ENCODE results near the gene NTN4. TPM values are rescaled to one million over a fixed set of nuclear protein-coding genes. Genes with fewer than 3 reads are reported as not detected.

The NTN4 gene
- 2.6 TPM for polyA plus RNA-seq (2013, experiment 1 of 4)
- polyA plus RNA-seq (2013, experiment 2 of 4), result 2.5 TPM
- polyA plus RNA-seq (2013, experiment 3 of 4), result 3.6 TPM
- 4.9 TPM for polyA plus RNA-seq (2013, experiment 4 of 4)

GRCh38 chr12:95790033-95790916 is at the start of gene NTN4:
Gene NTN4, minus strand, starts transcription at chr12:95790764. Its CDS starts 455 bp downstream, at chr12:95790309.
- Histone ChIP-seq H3K9me3 (ENCODE audit: control insufficient read depth, low read length) (no peaks in the 10 kb centered on the region), H3K27me3 (ENCODE audit: control insufficient read depth, insufficient read depth, low read length, poor library complexity, severe bottlenecking) (peaks cover 88% of the 10 kb centered on the region), H3K36me3 (ENCODE audit: control insufficient read depth, insufficient read depth, low read length) (no peaks in the 10 kb centered on the region), H3K4me1 (ENCODE audit: control insufficient read depth, insufficient read depth, low read length) (no peaks in the 10 kb centered on the region), H3K27ac (ENCODE audit: insufficient read depth, low read depth, low read length, poor library complexity, severe bottlenecking) (no peak within 1 kb of the TSS), H3K4me3 (ENCODE audit: insufficient read depth, low read depth, low read length) (peak within 1 kb of the TSS; percentile 59)
- 0% methylated on average over 94 to 96 of the region's 96 CpGs for WGBS, 2 experiments

- Histone ChIP-seq H3K27me3 (ENCODE audit: control insufficient read depth, insufficient read depth, low read length, poor library complexity, severe bottlenecking) (no peaks in the 10 kb centered on the region), H3K4me3 (ENCODE audit: insufficient read depth, low read depth, low read length) (no peak overlapping the region), H3K36me3 (ENCODE audit: control insufficient read depth, insufficient read depth, low read length) (no peaks in the 10 kb centered on the region), H3K9me3 (ENCODE audit: control insufficient read depth, low read length) (no peaks in the 10 kb centered on the region), H3K4me1 (ENCODE audit: control insufficient read depth, insufficient read depth, low read length) (no peaks in the 10 kb centered on the region), H3K27ac (ENCODE audit: insufficient read depth, low read depth, low read length, poor library complexity, severe bottlenecking) (no peak overlapping the region)
- 74 to 77% methylated on average over 10 to 11 of the region's 11 CpGs for WGBS, 2 experiments
Measured at GRCh38 chr12:95838125-95838524, 47.6 kb upstream of the NTN4 start.

- Histone ChIP-seq H3K27ac (ENCODE audit: insufficient read depth, low read depth, low read length, poor library complexity, severe bottlenecking) (no peak overlapping the region), H3K9me3 (ENCODE audit: control insufficient read depth, low read length) (no peaks in the 10 kb centered on the region), H3K36me3 (ENCODE audit: control insufficient read depth, insufficient read depth, low read length) (no peaks in the 10 kb centered on the region), H3K4me1 (ENCODE audit: control insufficient read depth, insufficient read depth, low read length) (no peaks in the 10 kb centered on the region), H3K27me3 (ENCODE audit: control insufficient read depth, insufficient read depth, low read length, poor library complexity, severe bottlenecking) (no peaks in the 10 kb centered on the region), H3K4me3 (ENCODE audit: insufficient read depth, low read depth, low read length) (no peak overlapping the region)
- 80 to 81% methylated on average over 10 of the region's 10 CpGs for WGBS, 2 experiments
Measured at GRCh38 chr12:95837240-95838038, 46.9 kb upstream of the NTN4 start.

- H3K9me3 ChIP-seq (ENCODE audit: control insufficient read depth, low read length), result no peaks in the 10 kb centered on the region
- no peaks in the 10 kb centered on the region for H3K36me3 ChIP-seq (ENCODE audit: control insufficient read depth, insufficient read depth, low read length)
- no peaks in the 10 kb centered on the region for H3K27me3 ChIP-seq (ENCODE audit: control insufficient read depth, insufficient read depth, low read length, poor library complexity, severe bottlenecking)
- no peak overlapping the region for H3K27ac ChIP-seq (ENCODE audit: insufficient read depth, low read depth, low read length, poor library complexity, severe bottlenecking)
- WGBS, 2 experiments, result 0% methylated on average over 1 of the region's 1 CpG
- no peak overlapping the region for H3K4me3 ChIP-seq (ENCODE audit: insufficient read depth, low read depth, low read length)
- H3K4me1 ChIP-seq (ENCODE audit: control insufficient read depth, insufficient read depth, low read length), result no peaks in the 10 kb centered on the region
Measured at GRCh38 chr12:95836630-95837239, 46.2 kb upstream of the NTN4 start.

- Histone ChIP-seq H3K36me3 (ENCODE audit: control insufficient read depth, insufficient read depth, low read length) (no peaks in the 10 kb centered on the region), H3K27ac (ENCODE audit: insufficient read depth, low read depth, low read length, poor library complexity, severe bottlenecking) (no peak overlapping the region), H3K4me1 (ENCODE audit: control insufficient read depth, insufficient read depth, low read length) (no peaks in the 10 kb centered on the region), H3K9me3 (ENCODE audit: control insufficient read depth, low read length) (no peaks in the 10 kb centered on the region), H3K4me3 (ENCODE audit: insufficient read depth, low read depth, low read length) (no peak overlapping the region), H3K27me3 (ENCODE audit: control insufficient read depth, insufficient read depth, low read length, poor library complexity, severe bottlenecking) (no peaks in the 10 kb centered on the region)
- WGBS, 2 experiments, result 85 to 92% methylated on average over 3 of the region's 3 CpGs
Measured at GRCh38 chr12:95836185-95836609, 45.6 kb upstream of the NTN4 start.

GRCh38 chr12:95834572-95834971 is 44.0 kb upstream of the NTN4 start:
- Histone ChIP-seq H3K27me3 (ENCODE audit: control insufficient read depth, insufficient read depth, low read length, poor library complexity, severe bottlenecking) (no peaks in the 10 kb centered on the region), H3K4me3 (ENCODE audit: insufficient read depth, low read depth, low read length) (no peak overlapping the region), H3K36me3 (ENCODE audit: control insufficient read depth, insufficient read depth, low read length) (no peaks in the 10 kb centered on the region), H3K4me1 (ENCODE audit: control insufficient read depth, insufficient read depth, low read length) (peaks cover 4% of the 10 kb centered on the region), H3K9me3 (ENCODE audit: control insufficient read depth, low read length) (no peaks in the 10 kb centered on the region), H3K27ac (ENCODE audit: insufficient read depth, low read depth, low read length, poor library complexity, severe bottlenecking) (no peak overlapping the region)
- WGBS, 2 experiments, result 95 to 100% methylated on average over 1 of the region's 1 CpG

GRCh38 chr12:95830335-95831089 is 39.9 kb upstream of the NTN4 start:
- Histone ChIP-seq H3K27ac (ENCODE audit: insufficient read depth, low read depth, low read length, poor library complexity, severe bottlenecking) (no peak overlapping the region), H3K36me3 (ENCODE audit: control insufficient read depth, insufficient read depth, low read length) (no peaks in the 10 kb centered on the region), H3K4me3 (ENCODE audit: insufficient read depth, low read depth, low read length) (no peak overlapping the region), H3K4me1 (ENCODE audit: control insufficient read depth, insufficient read depth, low read length) (peaks cover 20% of the 10 kb centered on the region), H3K27me3 (ENCODE audit: control insufficient read depth, insufficient read depth, low read length, poor library complexity, severe bottlenecking) (no peaks in the 10 kb centered on the region), H3K9me3 (ENCODE audit: control insufficient read depth, low read length) (no peaks in the 10 kb centered on the region)
- WGBS, 2 experiments, result 97 to 99% methylated on average over 1 to 2 of the region's 2 CpGs

- peaks cover 20% of the 10 kb centered on the region for H3K4me1 ChIP-seq (ENCODE audit: control insufficient read depth, insufficient read depth, low read length)
- H3K4me3 ChIP-seq (ENCODE audit: insufficient read depth, low read depth, low read length), result no peak overlapping the region
- H3K36me3 ChIP-seq (ENCODE audit: control insufficient read depth, insufficient read depth, low read length), result no peaks in the 10 kb centered on the region
- H3K27ac ChIP-seq (ENCODE audit: insufficient read depth, low read depth, low read length, poor library complexity, severe bottlenecking), result no peak overlapping the region
- no peaks in the 10 kb centered on the region for H3K9me3 ChIP-seq (ENCODE audit: control insufficient read depth, low read length)
- no peaks in the 10 kb centered on the region for H3K27me3 ChIP-seq (ENCODE audit: control insufficient read depth, insufficient read depth, low read length, poor library complexity, severe bottlenecking)
Measured at GRCh38 chr12:95829395-95829794, 38.8 kb upstream of the NTN4 start.

GRCh38 chr12:95820096-95820703 is 29.6 kb upstream of the NTN4 start:
- 0% methylated on average over 1 of the region's 1 CpG for WGBS, 2 experiments
- Histone ChIP-seq H3K4me1 (ENCODE audit: control insufficient read depth, insufficient read depth, low read length) (no peaks in the 10 kb centered on the region), H3K27me3 (ENCODE audit: control insufficient read depth, insufficient read depth, low read length, poor library complexity, severe bottlenecking) (no peaks in the 10 kb centered on the region), H3K4me3 (ENCODE audit: insufficient read depth, low read depth, low read length) (no peak overlapping the region), H3K36me3 (ENCODE audit: control insufficient read depth, insufficient read depth, low read length) (no peaks in the 10 kb centered on the region), H3K27ac (ENCODE audit: insufficient read depth, low read depth, low read length, poor library complexity, severe bottlenecking) (no peak overlapping the region), H3K9me3 (ENCODE audit: control insufficient read depth, low read length) (no peaks in the 10 kb centered on the region)
